ENCODE measurements around the gene DUSP22.

GRCh38 chr6:360764-361373 lies 68.6 kb downstream of the DUSP22 start:
- no peak for TF ChIP-seq CTCF (IDR thresholded peaks at IDR 0.05)
- no peak for TF ChIP-seq POLR2A (IDR thresholded peaks at IDR 0.05)
